ENCODE measurements around the gene SRR. TPM values are rescaled to one million over a fixed set of nuclear protein-coding genes. Genes with fewer than 3 reads are reported as not detected.
A peak's percentile ranks its signal among the peaks of the same experiment; 100 is the strongest.

Gene SRR
- total and polyA plus RNA-seq, 9 of the 15 experiments (the other 6 are each of a cell fraction or from before 2014, with no cell fraction given) = 5.0 to 19.4 (median 7.9) TPM

DNA sequence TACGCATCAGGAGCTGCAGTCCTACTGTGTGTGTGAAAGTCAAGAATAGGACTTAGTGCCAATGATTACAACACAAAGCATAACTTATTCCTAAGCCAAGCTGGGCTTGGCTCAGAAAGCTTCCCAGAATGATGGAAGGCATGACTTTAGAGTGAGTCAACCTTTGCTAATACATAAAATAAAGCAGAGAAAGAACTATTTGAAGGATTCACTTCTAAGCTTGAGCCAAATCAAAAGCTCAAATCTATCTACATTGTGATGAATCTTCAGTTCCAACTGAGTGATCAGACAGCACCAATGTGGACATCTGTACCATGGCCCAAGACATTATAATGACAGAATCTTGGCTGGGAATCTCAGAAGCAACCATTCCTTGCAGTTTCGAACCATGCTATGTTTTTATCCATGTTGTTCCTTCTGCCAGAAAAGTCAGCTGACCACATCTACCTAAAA lies 41.6 kb upstream of the SRR start:
- H3K4me2 ChIP-seq (ENCODE audit: insufficient read depth, low read length) = no peak overlapping the region
- H3K27ac ChIP-seq (ENCODE audit: extremely low read depth, low read depth, low read length) = no peak overlapping the region
- H3K36me3 ChIP-seq (ENCODE audit: control insufficient read depth, insufficient read depth, low read length) = peaks cover 11% of the 10 kb centered on the region; the same call in 2 of the 3 replicates
- in situ Hi-C loops (cut with MboI) = no loop called here
- H3K79me2 ChIP-seq (ENCODE audit: control insufficient read depth, insufficient read depth, low read length) = no peaks in the 10 kb centered on the region
- ChIA-PET CTCF (ENCODE audit: low intra/inter-chr PET ratio) (no interaction called here), POLR2A (interaction anchor here (0.9 kb wide), 1 partner anchor 17 kb away, joined by 3 read pairs; no protein-coding TSS in a partner anchor)
- ATAC-seq (no peak), DNase-seq (ENCODE audit: extremely low read depth in 1 of 4, low spot score in 3 of 4) (no peak), FAIRE-seq (no peak)
- H3K4me3 ChIP-seq = no peak overlapping the region
- intact Hi-C loops (cut with micrococcal nuclease) = no loop called here
- no peak overlapping the region for H2AFZ ChIP-seq (ENCODE audit: low read depth, low read length)
- H3K4me1 ChIP-seq (replicated peaks in 1 of 2; ENCODE audit: control insufficient read depth in 2 of 2, insufficient read depth in 2 of 2, low read length in 2 of 2) = 0 out of 5 replicates have a peak, but pooled peaks cover 0 to 3% of the 10 kb centered on the region in 2 experiments
- H3K9me3 ChIP-seq (replicated peaks; ENCODE audit: control insufficient read depth, insufficient read depth, low read depth, low read length) = no peaks in the 10 kb centered on the region
- no peaks in the 10 kb centered on the region for H3K27me3 ChIP-seq (ENCODE audit: control insufficient read depth in 2 of 2, insufficient read depth in 2 of 2, low read length in 2 of 2)
- no TSS peak for BruUV-seq (replicated peaks)
- H3K9ac ChIP-seq (ENCODE audit: insufficient read depth in 1 of 2, low read depth in 2 of 2, low read length in 2 of 2) = no peak overlapping the region
- TF ChIP-seq ZKSCAN1 (IDR thresholded peaks at IDR 0.05; ENCODE audit: low read depth, low read length) (peak; percentile 41; the same call in 1 of the 2 replicates), FOXA1 (IDR thresholded peaks at IDR 0.05; ENCODE audit: borderline replicate concordance) (no peak)
- TF ChIP-seq, protein P1, sequence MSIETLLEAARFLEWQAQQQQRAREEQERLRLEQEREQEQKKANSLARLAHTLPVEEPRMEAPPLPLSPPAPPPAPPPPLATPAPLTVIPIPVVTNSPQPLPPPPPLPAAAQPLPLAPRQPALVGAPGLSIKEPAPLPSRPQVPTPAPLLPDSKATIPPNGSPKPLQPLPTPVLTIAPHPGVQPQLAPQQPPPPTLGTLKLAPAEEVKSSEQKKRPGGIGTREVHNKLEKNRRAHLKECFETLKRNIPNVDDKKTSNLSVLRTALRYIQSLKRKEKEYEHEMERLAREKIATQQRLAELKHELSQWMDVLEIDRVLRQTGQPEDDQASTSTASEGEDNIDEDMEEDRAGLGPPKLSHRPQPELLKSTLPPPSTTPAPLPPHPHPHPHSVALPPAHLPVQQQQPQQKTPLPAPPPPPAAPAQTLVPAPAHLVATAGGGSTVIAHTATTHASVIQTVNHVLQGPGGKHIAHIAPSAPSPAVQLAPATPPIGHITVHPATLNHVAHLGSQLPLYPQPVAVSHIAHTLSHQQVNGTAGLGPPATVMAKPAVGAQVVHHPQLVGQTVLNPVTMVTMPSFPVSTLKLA (conservative IDR thresholded peaks at IDR 0.05) = no peak
- WGBS (ENCODE audit: insufficient coverage, low coverage, missing lambda C conversion rate) = 100% methylated on average over 2 of the region's 2 CpGs
- H3K9me1 ChIP-seq (ENCODE audit: control insufficient read depth, insufficient read depth, low read length) = no peaks in the 10 kb centered on the region
- no peaks in the 10 kb centered on the region for H4K20me1 ChIP-seq (replicated peaks; ENCODE audit: control insufficient read depth, insufficient read depth, low read length)
